Endothelial cell of umbilical vein (primary cell): ENCODE results near the gene PSMD13. TPM values are rescaled to one million over a fixed set of nuclear protein-coding genes. Genes with fewer than 3 reads are reported as not detected.

ENCODE experiments used
- BruUV-seq: library from RNA; stranded (reverse); fragments of 400-500 nt; replicated peaks from 2 replicates; lab custom pipeline; 2021; lab: Mats Ljungman, UMichigan
- CTCF ChIA-PET: fragments of 300-600, 350-600 bp; sonication (Branson Sonifier 250); formaldehyde crosslinking; loops from one replicate; lab custom pipeline; 2021; ENCODE audit warnings: antibody characterized with exemption, inconsistent platforms; lab: Charles Lee
- POLR2A ChIA-PET: fragments of 300-600, 350-600 bp; sonication (Branson Sonifier 250); formaldehyde crosslinking; loops from one replicate; lab custom pipeline; 2021; ENCODE audit warnings: antibody characterized with exemption, inconsistent platforms; lab: Charles Lee
- DNase-seq: peaks from one replicate; pipeline ENCODE4 v3.0.0-alpha.2; 2011; ENCODE audit warnings: low read depth, low spot score
- FAIRE-seq: peaks from 2 replicates; lab custom pipeline; 2011; peaks lifted over from hg19 to GRCh38; lab: Jason Lieb, UNC
- H2AFZ ChIP-seq: 2 replicates; pipeline ENCODE4 v1.6.0; 2012; ENCODE audit warnings: low read depth, low read length, control low read depth, inconsistent platforms
- H3K27ac ChIP-seq: 2 replicates; pipeline ENCODE4 v1.5.1; 2011; ENCODE audit warnings: low read depth, mild to moderate bottlenecking, control low read depth, low read length, moderate library complexity; ENCODE audit not compliant: insufficient read depth
- H3K27me3 ChIP-seq, 2 experiments: 2 replicates each; pipeline versions ENCODE4 v1.6.0 to v1.6.1; 2011; ENCODE audit warnings: low read length in 2 of 2, mixed read lengths in 1 of 2; ENCODE audit not compliant: control insufficient read depth in 2 of 2, insufficient read depth in 2 of 2
- H3K36me3 ChIP-seq, 2 experiments: 2 replicates in 1 of 2; 3 replicates in 1 of 2; pipeline ENCODE4 v1.5.1; 2011; ENCODE audit warnings: low read length in 2 of 2, mild to moderate bottlenecking in 1 of 2, moderate library complexity in 1 of 2; ENCODE audit not compliant: control insufficient read depth in 2 of 2, insufficient read depth in 2 of 2; ENCODE audit errors: extremely low read depth in 1 of 2
- H3K4me1 ChIP-seq: 3 replicates; pipeline ENCODE4 v1.5.1; 2011; ENCODE audit warnings: mild to moderate bottlenecking, low read length; ENCODE audit not compliant: control insufficient read depth, insufficient read depth; ENCODE audit errors: extremely low read depth
- H3K4me2 ChIP-seq: 2 replicates; pipeline ENCODE4 v1.6.1; 2011; ENCODE audit warnings: low read length, control low read depth, mixed read lengths; ENCODE audit not compliant: insufficient read depth
- H3K4me3 ChIP-seq, 3 experiments: fragments of 200-600 bp in 1 of 3; sonication (generic), shearing (Covaris generic) in 1 of 3; replicated peaks in 1 of 3; 2 replicates each; pipeline ENCODE4 v1.5.1; 2011 to 2016; ENCODE audit warnings: control low read depth in 3 of 3, low read length in 3 of 3, mild to moderate bottlenecking in 2 of 3, inconsistent platforms in 1 of 3, low read depth in 1 of 3, moderate library complexity in 1 of 3; ENCODE audit not compliant: insufficient read depth in 1 of 3
- H3K79me2 ChIP-seq: 2 replicates; pipeline ENCODE4 v1.6.0; 2012; ENCODE audit warnings: low read length, inconsistent platforms; ENCODE audit not compliant: control insufficient read depth, insufficient read depth
- H3K9ac ChIP-seq: replicated peaks from 2 replicates; pipeline ENCODE3; 2011; ENCODE audit warnings: low read length, control low read depth; ENCODE audit not compliant: insufficient read depth; ENCODE audit errors: extremely low read depth
- H3K9me1 ChIP-seq: replicated peaks from 3 replicates; pipeline ENCODE4 v1.6.0; 2011; ENCODE audit warnings: mild to moderate bottlenecking, low read length; ENCODE audit not compliant: control insufficient read depth, insufficient read depth; ENCODE audit errors: extremely low read depth
- H3K9me3 ChIP-seq: replicated peaks from 2 replicates; pipeline ENCODE4 v1.5.1; 2012; ENCODE audit warnings: low read length, inconsistent platforms; ENCODE audit not compliant: control insufficient read depth, insufficient read depth
- H4K20me1 ChIP-seq: replicated peaks from 2 replicates; pipeline ENCODE3; 2011; ENCODE audit warnings: mild to moderate bottlenecking, low read length; ENCODE audit not compliant: control insufficient read depth, insufficient read depth; ENCODE audit errors: extremely low read depth
- CTCF ChIP-seq, 2 donors: IDR thresholded peaks; 1 replicate in 1 of 2; 2 replicates in 1 of 2; pipeline ENCODE4 v1.5.1; 2011; ENCODE audit warnings: low read length in 2 of 2, mild to moderate bottlenecking in 2 of 2, moderate library complexity in 2 of 2, control low read depth in 1 of 2, inconsistent platforms in 1 of 2, low read depth in 1 of 2; ENCODE audit not compliant: insufficient read depth in 1 of 2; ENCODE audit errors: extremely low read depth in 1 of 2
- EZH2 ChIP-seq: IDR thresholded peaks from 2 replicates; pipeline ENCODE4 v1.6.1; 2012; ENCODE audit warnings: borderline replicate concordance, low read depth, mild to moderate bottlenecking, moderate library complexity, low read length, inconsistent platforms; ENCODE audit not compliant: severe bottlenecking
- FOS ChIP-seq: IDR thresholded peaks from 2 replicates; pipeline ENCODE4 v1.6.1; 2011; ENCODE audit warnings: mild to moderate bottlenecking, low read length, moderate library complexity, borderline replicate concordance; ENCODE audit not compliant: insufficient read depth
- GATA2 ChIP-seq: IDR thresholded peaks from 2 replicates; pipeline ENCODE4 v1.7.0; 2011; ENCODE audit warnings: low read depth, mild to moderate bottlenecking, moderate library complexity, mixed read lengths, low read length; ENCODE audit not compliant: insufficient read length, insufficient read depth
- JUN ChIP-seq: IDR thresholded peaks from 2 replicates; pipeline ENCODE4 v1.6.1; 2011; ENCODE audit warnings: borderline replicate concordance, low read depth; ENCODE audit not compliant: insufficient read length, insufficient read depth
- MAX ChIP-seq: IDR thresholded peaks from 2 replicates; pipeline ENCODE4 v1.6.1; 2011; ENCODE audit not compliant: insufficient read depth, insufficient read length
- MYC ChIP-seq: IDR thresholded peaks from one replicate; pipeline ENCODE4 v1.6.1; 2011; ENCODE audit warnings: mild to moderate bottlenecking, low read depth, low read length
- POLR2A ChIP-seq: IDR thresholded peaks from 2 replicates; pipeline ENCODE4 v1.6.1; 2012; ENCODE audit warnings: low read depth, mild to moderate bottlenecking, control low read depth, low read length
- POLR2AphosphoS5 ChIP-seq: IDR thresholded peaks from 2 replicates; pipeline ENCODE4 v1.6.1; 2012; ENCODE audit warnings: low read depth, mild to moderate bottlenecking, control low read depth, low read length, moderate library complexity; ENCODE audit not compliant: insufficient read depth
- dilution Hi-C: fragments of 300-500 bp; cut with MboI; formaldehyde crosslinking; loops from one replicate; pipeline ENCODE4 v1.15.0; 2019; ENCODE audit warnings: low sequenced_read_pairs; ENCODE audit not compliant: extremely low pct_ligation_motif_present
- intact Hi-C: fragments of 100-400 bp; cut with micrococcal nuclease; formaldehyde crosslinking; loops from one replicate; pipeline ENCODE4 v1.10.0; 2022
- polyA plus RNA-seq, 4 experiments: library from polyadenylated mRNA; depleted of rRNA in 3 of 4; stranded (reverse) in 3 of 4; unstranded in 1 of 4; fragments of >200 nt; gene quantifications; 2 replicates each; pipeline versions ENCODE4 v1.2.1 to v1.2.3, GENCODE V29; 2011 to 2012; ENCODE audit warnings: missing spikeins in 1 of 4
- total RNA-seq: library from RNA; stranded (reverse); gene quantifications from 2 replicates; pipeline ENCODE4 v1.2.3, GENCODE V29; 2021

The PSMD13 gene
- total and polyA plus RNA-seq, 2 donors (not counting 3 experiments of a cell fraction or from before 2014, with no cell fraction given): 168 to 214 TPM

- CTCF ChIA-PET: no interaction called here
- DNase-seq (no peak), FAIRE-seq (peak; percentile 18)
- H3K79me2 ChIP-seq: peaks cover 32% of the 10 kb centered on the region
- dilution Hi-C loops: no loop called here
- H3K4me1 ChIP-seq: peaks cover 16% of the 10 kb centered on the region
- TF ChIP-seq JUN (no peak), GATA2 (no peak), MYC (no peak), POLR2A (no peak), EZH2 (no peak), MAX (no peak), FOS (no peak), CTCF (IDR thresholded peaks at IDR 0.05; ENCODE audit: extremely low read depth in 1 of 2, insufficient read depth in 1 of 2, low read depth in 1 of 2, low read length in 2 of 2) (no peak), POLR2AphosphoS5 (no peak)
- POLR2A ChIA-PET: no interaction called here
- peak overlapping the region; percentile 73 for H3K4me2 ChIP-seq
- no peaks in the 10 kb centered on the region for H4K20me1 ChIP-seq
- BruUV-seq: no TSS peak
- H3K9me1 ChIP-seq: no peaks in the 10 kb centered on the region
- intact Hi-C loops: loop anchor here (5.0 kb wide), 1 partner anchor 72 kb away; the partner anchor contains the start of gene IFITM2
- H3K27ac ChIP-seq: no peak overlapping the region
- H3K4me3 ChIP-seq: peak overlapping the region in 2 of 3 experiments; percentile 44 to 84
- H3K9me3 ChIP-seq: no peaks in the 10 kb centered on the region
- peaks cover 0 to 2% of the 10 kb centered on the region in 2 experiments for H3K36me3 ChIP-seq
- H3K27me3 ChIP-seq: no peaks in the 10 kb centered on the region
- no peak overlapping the region for H2AFZ ChIP-seq
- no peak overlapping the region for H3K9ac ChIP-seq
Measured at GRCh38 chr11:235180-235579, 1.6 kb upstream of the PSMD13 start.
